H9 (cell line): ENCODE data around the gene SLC4A11. TPM values are rescaled to one million over a fixed set of nuclear protein-coding genes. Genes with fewer than 3 reads are reported as not detected.
"Not testable (repeated sequence)": the region's sequence is repeated elsewhere in the genome, so short reads cannot be mapped to it uniquely, and the experiment has no call there.

Source experiments
- DNase-seq: peaks from one replicate; pipeline ENCODE4 v3.0.0-alpha.2; 2017
- H2AFZ ChIP-seq: one replicate; pipeline ENCODE4 v1.6.1; 2013; ENCODE audit warnings: mild to moderate bottlenecking, low read length, control low read depth, moderate library complexity
- H2AK5ac ChIP-seq: 2 replicates; pipeline ENCODE4 v1.6.1; 2013; ENCODE audit warnings: low read length, control low read depth, mixed read lengths; ENCODE audit not compliant: insufficient read length
- H2BK120ac ChIP-seq: one replicate; pipeline ENCODE4 v1.6.1; 2013; ENCODE audit warnings: low read depth, mild to moderate bottlenecking, low read length, control low read depth, inconsistent platforms; ENCODE audit not compliant: poor library complexity, severe bottlenecking
- H2BK12ac ChIP-seq: 2 replicates; pipeline ENCODE4 v1.6.1; 2013; ENCODE audit warnings: low read length, control low read depth, mixed read lengths, low read depth; ENCODE audit not compliant: insufficient read length
- H2BK15ac ChIP-seq: 2 replicates; pipeline ENCODE4 v1.6.1; 2013; ENCODE audit warnings: low read depth, low read length, control low read depth
- H2BK20ac ChIP-seq: one replicate; pipeline ENCODE4 v1.6.1; 2013; ENCODE audit warnings: low read depth, mild to moderate bottlenecking, low read length, control low read depth, inconsistent platforms; ENCODE audit not compliant: poor library complexity, severe bottlenecking
- H2BK5ac ChIP-seq: 2 replicates; pipeline ENCODE4 v1.6.1; 2013; ENCODE audit warnings: low read length, control low read depth, mixed read lengths; ENCODE audit not compliant: insufficient read length
- H3K14ac ChIP-seq: 2 replicates; pipeline ENCODE4 v1.6.1; 2013; ENCODE audit warnings: low read length, control low read depth; ENCODE audit not compliant: insufficient read depth
- H3K18ac ChIP-seq: 2 replicates; pipeline ENCODE4 v1.6.1; 2013; ENCODE audit warnings: low read depth, mild to moderate bottlenecking, mixed read lengths, low read length, control low read depth; ENCODE audit not compliant: insufficient read length
- H3K23ac ChIP-seq: 2 replicates; pipeline ENCODE4 v1.6.1; 2013; ENCODE audit warnings: low read length, control low read depth, mixed read lengths, low read depth; ENCODE audit not compliant: insufficient read length
- H3K23me2 ChIP-seq: 2 replicates; pipeline ENCODE4 v1.6.1; 2013; ENCODE audit warnings: low read depth, mild to moderate bottlenecking, mixed read lengths, low read length, control low read depth; ENCODE audit not compliant: insufficient read length, poor library complexity, severe bottlenecking
- H3K27ac ChIP-seq: 2 replicates; pipeline ENCODE4 v1.5.1; 2013; ENCODE audit warnings: low read length, control low read depth, mixed read lengths, low read depth; ENCODE audit not compliant: insufficient read length
- H3K27me3 ChIP-seq: 2 replicates; pipeline ENCODE4 v1.6.1; 2013; ENCODE audit warnings: low read length, control low read depth, inconsistent platforms; ENCODE audit not compliant: insufficient read depth
- H3K4ac ChIP-seq: 2 replicates; pipeline ENCODE4 v1.6.1; 2013; ENCODE audit warnings: low read depth, mild to moderate bottlenecking, control low read depth, inconsistent platforms, low read length, moderate library complexity
- H3K4me1 ChIP-seq: 2 replicates; pipeline ENCODE4 v1.6.1; 2013; ENCODE audit warnings: low read length, control low read depth, inconsistent platforms; ENCODE audit not compliant: insufficient read depth
- H3K4me2 ChIP-seq: 2 replicates; pipeline ENCODE4 v1.6.1; 2013; ENCODE audit warnings: low read length, control low read depth, mixed read lengths; ENCODE audit not compliant: insufficient read length, insufficient read depth
- H3K56ac ChIP-seq: 2 replicates; pipeline ENCODE4 v1.6.1; 2013; ENCODE audit warnings: low read depth, mild to moderate bottlenecking, mixed read lengths, low read length, control low read depth; ENCODE audit not compliant: insufficient read length
- H3K79me1 ChIP-seq: 2 replicates; pipeline ENCODE4 v1.6.1; 2013; ENCODE audit warnings: low read depth, mild to moderate bottlenecking, moderate library complexity, low read length, control low read depth, inconsistent platforms; ENCODE audit not compliant: insufficient read depth, poor library complexity, severe bottlenecking
- H3K79me2 ChIP-seq: 2 replicates; pipeline ENCODE4 v1.6.1; 2013; ENCODE audit warnings: low read length, control low read depth, inconsistent platforms; ENCODE audit not compliant: insufficient read depth
- H3K9ac ChIP-seq: 2 replicates; pipeline ENCODE4 v1.6.1; 2013; ENCODE audit warnings: low read length, control low read depth, mixed read lengths; ENCODE audit not compliant: insufficient read length; ENCODE audit errors: extremely low read depth
- H3K9me3 ChIP-seq: one replicate; pipeline ENCODE4 v1.6.1; 2013; ENCODE audit warnings: low read depth, low read length, inconsistent platforms; ENCODE audit not compliant: control insufficient read depth
- H3T11ph ChIP-seq: one replicate; pipeline ENCODE4 v1.6.1; 2013; ENCODE audit warnings: mild to moderate bottlenecking, low read length, control low read depth, inconsistent platforms
- H4K20me1 ChIP-seq: one replicate; pipeline ENCODE4 v1.6.1; 2013; ENCODE audit not compliant: control insufficient read depth, insufficient read length, insufficient read depth
- H4K5ac ChIP-seq: 2 replicates; pipeline ENCODE4 v1.6.1; 2013; ENCODE audit warnings: low read depth, mild to moderate bottlenecking, mixed read lengths, low read length, control low read depth; ENCODE audit not compliant: insufficient read length
- H4K8ac ChIP-seq: replicated peaks from 2 replicates; pipeline ENCODE4 v1.6.1; 2013; ENCODE audit warnings: low read length, control low read depth, mixed read lengths, low read depth; ENCODE audit not compliant: insufficient read length
- H4K91ac ChIP-seq: 2 replicates; pipeline ENCODE4 v1.6.1; 2013; ENCODE audit warnings: low read depth, mild to moderate bottlenecking, moderate library complexity, mixed read lengths, low read length, control low read depth; ENCODE audit not compliant: insufficient read length
- H3K27ac Mint-ChIP-seq, 3 experiments: 2 replicates in 2 of 3; 3 replicates in 1 of 3; pipeline ENCODE4 v1.8.0; 2020 to 2021; ENCODE audit warnings: mixed read lengths in 3 of 3, mild to moderate bottlenecking in 1 of 3, moderate library complexity in 1 of 3
- H3K27me3 Mint-ChIP-seq: 2 replicates; pipeline ENCODE4 v1.8.0; 2021; ENCODE audit warnings: low read depth, mild to moderate bottlenecking, moderate library complexity, mixed read lengths
- H3K36me3 Mint-ChIP-seq, 3 experiments: 2 replicates in 2 of 3; 3 replicates in 1 of 3; pipeline ENCODE4 v1.8.0; 2020 to 2021; ENCODE audit warnings: low read depth in 3 of 3, mixed read lengths in 3 of 3; ENCODE audit not compliant: insufficient read depth in 1 of 3
- H3K4me1 Mint-ChIP-seq, 2 experiments: 2 replicates each; pipeline ENCODE4 v1.8.0; 2020; ENCODE audit warnings: mixed read lengths in 2 of 2
- H3K4me3 Mint-ChIP-seq, 2 experiments: 2 replicates in 1 of 2; 3 replicates in 1 of 2; pipeline ENCODE4 v1.8.0; 2020 to 2021; ENCODE audit warnings: mild to moderate bottlenecking in 2 of 2, mixed read lengths in 2 of 2, moderate library complexity in 1 of 2
- H3K9me3 Mint-ChIP-seq, 2 experiments: 2 replicates in 1 of 2; 3 replicates in 1 of 2; pipeline ENCODE4 v1.8.0; 2020; ENCODE audit warnings: mild to moderate bottlenecking in 2 of 2, mixed read lengths in 2 of 2, moderate library complexity in 1 of 2
- CTCF ChIP-seq: fragments of 200-600 bp; sonication (generic); conservative IDR thresholded peaks from 3 replicates; pipeline ENCODE4 v1.8.0; 2021; ENCODE audit warnings: antibody characterized with exemption, mild to moderate bottlenecking
- WGBS: extraction: QIAGEN DNeasy Blood & Tissue Kit; methylation state at CpG from one replicate; pipeline ENCODE4 v1.1.7; 2013; ENCODE audit warnings: missing lambda C conversion rate, low lambda C conversion rate, mixed read lengths; ENCODE audit not compliant: insufficient read length; ENCODE audit errors: extremely low coverage; 5-methylcytosine and 5-hydroxymethylcytosine counted together
- total RNA-seq: library from RNA; stranded (reverse); gene quantifications from 2 replicates; pipeline ENCODE4 v1.2.1, GENCODE V29; 2021

The SLC4A11 gene
- total RNA-seq, 1 experiment from 2014 or later = 29.4 TPM

GRCh38 chr20:3183896-3184612 is 54.9 kb downstream of the SLC4A11 start:
- Histone ChIP-seq H3K27ac (no peak overlapping the region), H3K4ac (no peak overlapping the region), H3T11ph (no peak overlapping the region), H2BK120ac (no peak overlapping the region), H3K9ac (no peak overlapping the region), H3K9me3 (no peaks in the 10 kb centered on the region), H3K18ac (no peak overlapping the region), H4K5ac (no peak overlapping the region), H3K79me1 (no peaks in the 10 kb centered on the region), H3K27me3 (no peaks in the 10 kb centered on the region), H3K23ac (no peak overlapping the region), H3K23me2 (no peaks in the 10 kb centered on the region), H3K4me1 (no peaks in the 10 kb centered on the region), H3K14ac (no peak overlapping the region), H3K4me2 (no peak overlapping the region), H3K56ac (no peak overlapping the region), H2BK20ac (no peak overlapping the region), H2AK5ac (no peak overlapping the region), H4K8ac (no peak overlapping the region), H4K91ac (no peak overlapping the region), H4K20me1 (no peaks in the 10 kb centered on the region), H2BK15ac (no peak overlapping the region), H2BK5ac (no peak overlapping the region), H3K79me2 (no peaks in the 10 kb centered on the region), H2AFZ (no peak overlapping the region), H2BK12ac (no peak overlapping the region)
- no peaks in the 10 kb centered on the region for H3K27me3 Mint-ChIP-seq
- TF ChIP-seq CTCF = no peak
- no peaks in the 10 kb centered on the region for H3K4me1 Mint-ChIP-seq
- H3K27ac Mint-ChIP-seq = peak overlapping the region; percentile 20 to 55 (median 22); a peak in 2 of 7 replicates
- no peaks in the 10 kb centered on the region for H3K9me3 Mint-ChIP-seq
- peaks cover 0 to 4% (median under 1%) of the 10 kb centered on the region in 3 experiments; a peak in 3 of 7 replicates for H3K36me3 Mint-ChIP-seq
- H3K4me3 Mint-ChIP-seq = no peak overlapping the region
- no CpG with 5 or more reads among the region's 3 CpGs for WGBS
- DNase-seq = no peak

GRCh38 chr20:3182429-3182828 is 56.6 kb downstream of the SLC4A11 start:
- H3K23ac ChIP-seq, H3K4me1 ChIP-seq, H3K27ac ChIP-seq, H3K56ac ChIP-seq, H3K9me3 Mint-ChIP-seq, H2BK120ac ChIP-seq, H2AK5ac ChIP-seq, H3K27me3 ChIP-seq, H3K9me3 ChIP-seq, H3K23me2 ChIP-seq, H3K18ac ChIP-seq, H3K4me3 Mint-ChIP-seq, H2AFZ ChIP-seq, H3T11ph ChIP-seq, H4K8ac ChIP-seq, H3K4ac ChIP-seq, H3K79me2 ChIP-seq, H3K27ac Mint-ChIP-seq, H2BK5ac ChIP-seq, H3K14ac ChIP-seq, H3K36me3 Mint-ChIP-seq, H3K79me1 ChIP-seq, H3K4me1 Mint-ChIP-seq, H4K5ac ChIP-seq, H3K27me3 Mint-ChIP-seq, H4K20me1 ChIP-seq, H2BK15ac ChIP-seq, H3K4me2 ChIP-seq, H2BK20ac ChIP-seq, H4K91ac ChIP-seq, H3K9ac ChIP-seq, H2BK12ac ChIP-seq, DNase-seq: not testable (repeated sequence)
- WGBS = no CpG with 5 or more reads among the region's 5 CpGs
